K562 (cell line): ENCODE data around the gene RTN4. TPM values are rescaled to one million over a fixed set of nuclear protein-coding genes. Genes with fewer than 3 reads are reported as not detected.

Source experiments
- ARID3B ChIP-seq: fragments of 250-450 bp; sonication (Bioruptor Pico); IDR thresholded peaks from 2 replicates; pipeline ENCODE4 v1.4.0; 2020; ENCODE audit warnings: borderline replicate concordance
- BCLAF1 ChIP-seq, 2 experiments: fragments of 450-650 bp in 1 of 2; IDR thresholded peaks; 2 replicates each; pipeline ENCODE4 v1.6.1; 2011 to 2017; ENCODE audit warnings: low read depth in 2 of 2, antibody characterized with exemption in 1 of 2, borderline replicate concordance in 1 of 2, low read length in 1 of 2, mild to moderate bottlenecking in 1 of 2, mixed read lengths in 1 of 2; ENCODE audit not compliant: control insufficient read depth in 1 of 2
- EP400 ChIP-seq: fragments of 450-650 bp; IDR thresholded peaks from 2 replicates; pipeline ENCODE4 v1.6.1; 2017; ENCODE audit warnings: antibody characterized with exemption, mild to moderate bottlenecking, moderate library complexity
- MCM2 ChIP-seq: fragments of 450-650 bp; IDR thresholded peaks from 2 replicates; pipeline ENCODE4 v1.6.1; 2017; ENCODE audit warnings: low read depth, mild to moderate bottlenecking
- MECOM ChIP-seq: fragments of 250-450 bp; sonication (Bioruptor Pico); IDR thresholded peaks from 2 replicates; pipeline ENCODE4 v1.8.0; 2022; ENCODE audit warnings: inconsistent platforms
- MTA1 ChIP-seq: fragments of 450-650 bp; IDR thresholded peaks from 2 replicates; pipeline ENCODE4 v1.6.1; 2017; ENCODE audit warnings: borderline replicate concordance
- MXI1 ChIP-seq: IDR thresholded peaks from 2 replicates; pipeline ENCODE4 v1.6.1; 2011; ENCODE audit warnings: low read depth, mild to moderate bottlenecking, improper control_type of control experiment, low read length
- PATZ1 ChIP-seq: fragments of 250-450 bp; sonication (Bioruptor Pico); IDR thresholded peaks from 2 replicates; pipeline ENCODE4 v1.5.0; 2020; ENCODE audit warnings: mild to moderate bottlenecking, borderline replicate concordance
- PHF21A ChIP-seq: fragments of 450-650 bp; IDR thresholded peaks from 2 replicates; pipeline ENCODE4 v1.6.1; 2017; ENCODE audit warnings: low read depth, borderline replicate concordance
- POLR2G ChIP-seq: fragments of 200-400 bp; formaldehyde crosslinking; IDR thresholded peaks from 2 replicates; pipeline ENCODE4 v1.6.1; 2017; ENCODE audit warnings: low read depth, mild to moderate bottlenecking, antibody characterized with exemption, low read length, moderate library complexity
- RBM34 ChIP-seq: fragments of 200-400 bp; formaldehyde crosslinking; IDR thresholded peaks from 2 replicates; pipeline ENCODE4 v1.6.1; 2018; ENCODE audit warnings: low read length, borderline replicate concordance; ENCODE audit not compliant: insufficient read depth
- SLC30A9 ChIP-seq: fragments of 250-450 bp; sonication (Bioruptor Pico); IDR thresholded peaks from 2 replicates; pipeline ENCODE4 v1.8.0; 2022; ENCODE audit warnings: mild to moderate bottlenecking, moderate library complexity
- SMARCB1 ChIP-seq: IDR thresholded peaks from 2 replicates; pipeline ENCODE4 v1.6.1; 2011; ENCODE audit warnings: improper control_type of control experiment, low read depth; ENCODE audit not compliant: insufficient read length
- SRF ChIP-seq, 2 experiments: fragments of 250-450, 450-650 bp in 1 of 2; sonication (Bioruptor Pico) in 1 of 2; sonication (generic) in 1 of 2; formaldehyde crosslinking; IDR thresholded peaks; 2 replicates each; pipeline versions ENCODE4 v1.5.0 to v1.5.1; 2020 to 2022; ENCODE audit warnings: mild to moderate bottlenecking in 1 of 2, missing genetic modification reagents in 1 of 2
- TRIM28 ChIP-seq: fragments of 450-650 bp; IDR thresholded peaks from 2 replicates; pipeline ENCODE4 v1.6.1; 2017
- TSHZ1 ChIP-seq: fragments of 250-450 bp; sonication (Bioruptor Pico); IDR thresholded peaks from 2 replicates; pipeline ENCODE4 v1.4.0; 2020; ENCODE audit warnings: mild to moderate bottlenecking, moderate library complexity
- ZNF766 ChIP-seq: fragments of 200-800 bp; sonication (Bioruptor generic); conservative IDR thresholded peaks from 2 replicates; pipeline ENCODE4 v1.6.1; 2016; ENCODE audit warnings: missing genetic modification characterization, missing compliant biosample characterization
- polyA plus RNA-seq, 8 experiments: library from polyadenylated mRNA; depleted of rRNA in 4 of 8; stranded (reverse) in 5 of 8; unstranded in 3 of 8; fragments of >200 nt; fragmentation: Nextera tagmentation in 2 of 8; fragmentation: Illumina TruSeq in 1 of 8; extraction: Ambion mirVana in 2 of 8; extraction: Trizol in 1 of 8; gene quantifications; 2 replicates each; pipeline versions ENCODE4 v1.2.1 to v1.2.3, GENCODE V29; 2011 to 2014; ENCODE audit warnings: inconsistent platforms in 1 of 8, missing spikeins in 1 of 8
- total RNA-seq, 7 experiments: library from RNA; depleted of rRNA in 6 of 7; stranded (reverse); fragments of >200 nt in 6 of 7; fragmentation: Illumina TruSeq in 2 of 7; extraction: Trizol in 2 of 7; gene quantifications; 2 replicates each; pipeline versions ENCODE4 v1.2.1 to v1.2.3, GENCODE V29; 2011 to 2021; ENCODE audit warnings: low replicate concordance in 1 of 7

RTN4 gene
- total and polyA plus RNA-seq, 9 of the 15 experiments (the other 6 are each of a cell fraction or from before 2014, with no cell fraction given), result 73.0 to 248 (median 116) TPM

GRCh38 chr2:55049043-55049820, 1.0 kb downstream of the RTN4 start (continued):
- TF ChIP-seq BCLAF1 (IDR thresholded peaks at IDR 0.05; ENCODE audit: borderline replicate concordance in 1 of 2, control insufficient read depth in 1 of 2, low read depth in 2 of 2, low read length in 1 of 2) (peak in 1 of 2 experiments; percentile 67; a peak in 1 of 4 replicates), TSHZ1 (no peak), PATZ1 (no peak), MCM2 (no peak), POLR2G (peak; percentile 86), ZNF766 (CRISPR knock-in tag) (no peak; the same call in 1 of the 2 replicates), MECOM (CRISPR knock-in tag) (no peak), RBM34 (no peak), PHF21A (no peak), ARID3B (CRISPR knock-in tag) (no peak), SLC30A9 (no peak), MXI1 (no peak), TRIM28 (no peak), SMARCB1 (no peak), MTA1 (peak; percentile 90), EP400 (peak; percentile 85), SRF (CRISPR knock-in tag; IDR thresholded peaks at IDR 0.05) (no peak)
